Measurements from ENCODE around the gene ATG2B.

The ATG2B gene, protein sequence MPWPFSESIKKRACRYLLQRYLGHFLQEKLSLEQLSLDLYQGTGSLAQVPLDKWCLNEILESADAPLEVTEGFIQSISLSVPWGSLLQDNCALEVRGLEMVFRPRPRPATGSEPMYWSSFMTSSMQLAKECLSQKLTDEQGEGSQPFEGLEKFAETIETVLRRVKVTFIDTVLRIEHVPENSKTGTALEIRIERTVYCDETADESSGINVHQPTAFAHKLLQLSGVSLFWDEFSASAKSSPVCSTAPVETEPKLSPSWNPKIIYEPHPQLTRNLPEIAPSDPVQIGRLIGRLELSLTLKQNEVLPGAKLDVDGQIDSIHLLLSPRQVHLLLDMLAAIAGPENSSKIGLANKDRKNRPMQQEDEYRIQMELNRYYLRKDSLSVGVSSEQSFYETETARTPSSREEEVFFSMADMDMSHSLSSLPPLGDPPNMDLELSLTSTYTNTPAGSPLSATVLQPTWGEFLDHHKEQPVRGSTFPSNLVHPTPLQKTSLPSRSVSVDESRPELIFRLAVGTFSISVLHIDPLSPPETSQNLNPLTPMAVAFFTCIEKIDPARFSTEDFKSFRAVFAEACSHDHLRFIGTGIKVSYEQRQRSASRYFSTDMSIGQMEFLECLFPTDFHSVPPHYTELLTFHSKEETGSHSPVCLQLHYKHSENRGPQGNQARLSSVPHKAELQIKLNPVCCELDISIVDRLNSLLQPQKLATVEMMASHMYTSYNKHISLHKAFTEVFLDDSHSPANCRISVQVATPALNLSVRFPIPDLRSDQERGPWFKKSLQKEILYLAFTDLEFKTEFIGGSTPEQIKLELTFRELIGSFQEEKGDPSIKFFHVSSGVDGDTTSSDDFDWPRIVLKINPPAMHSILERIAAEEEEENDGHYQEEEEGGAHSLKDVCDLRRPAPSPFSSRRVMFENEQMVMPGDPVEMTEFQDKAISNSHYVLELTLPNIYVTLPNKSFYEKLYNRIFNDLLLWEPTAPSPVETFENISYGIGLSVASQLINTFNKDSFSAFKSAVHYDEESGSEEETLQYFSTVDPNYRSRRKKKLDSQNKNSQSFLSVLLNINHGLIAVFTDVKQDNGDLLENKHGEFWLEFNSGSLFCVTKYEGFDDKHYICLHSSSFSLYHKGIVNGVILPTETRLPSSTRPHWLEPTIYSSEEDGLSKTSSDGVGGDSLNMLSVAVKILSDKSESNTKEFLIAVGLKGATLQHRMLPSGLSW (N-terminal part only)

DNA sequence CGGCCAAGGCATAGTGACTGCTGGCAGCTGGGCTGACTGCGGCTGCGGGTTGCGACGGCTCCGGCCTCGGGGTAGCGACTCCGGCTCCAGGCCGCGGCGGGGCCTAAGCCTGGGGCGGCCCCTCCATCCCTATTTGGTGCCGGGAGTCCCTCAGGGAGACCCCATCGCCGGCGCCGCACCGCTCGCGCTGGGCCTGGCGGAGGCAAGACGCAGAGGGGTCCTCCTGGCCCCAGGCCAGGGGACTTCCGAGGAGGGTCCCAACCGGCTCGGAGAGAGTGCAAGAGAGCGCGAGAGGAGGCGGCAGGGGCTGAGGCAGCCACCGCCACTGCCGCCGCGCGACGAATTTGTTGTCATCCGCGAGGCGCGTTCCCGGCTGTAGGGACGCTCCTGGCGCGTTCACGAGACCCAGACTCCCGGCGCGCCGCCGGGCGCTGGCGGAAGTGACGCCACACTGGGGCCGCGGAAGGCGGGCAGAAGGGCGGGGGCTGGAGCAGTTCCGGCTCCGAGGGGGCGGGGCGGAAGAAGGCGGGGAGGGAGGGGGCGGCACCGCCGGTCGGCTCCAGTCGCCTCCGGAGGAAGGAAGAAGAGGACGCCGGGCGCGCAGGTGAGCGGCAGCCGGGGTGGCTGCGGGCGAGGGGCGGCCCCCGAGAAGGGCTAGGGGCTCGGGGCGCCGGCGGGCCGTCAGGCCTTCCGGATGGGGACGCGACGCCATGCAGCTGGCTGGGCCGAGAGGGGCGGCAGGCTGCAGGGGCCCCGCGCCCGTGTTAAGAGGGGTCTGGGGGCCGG is at the start of gene ATG2B, which contains the start of gene GSKIP:
Gene ATG2B, minus strand, starts transcription at position 377 of the 786 bp plus-strand sequence. Its CDS starts 365 bp downstream, at position 12.
Gene GSKIP, plus strand, starts transcription at position 562 of the 786 bp plus-strand sequence. CDS start 18,722 bp downstream, outside the sequence.
- peak; percentile 46 to 96 (median 91) for DNase-seq

GRCh38 chr14:96410119-96410518 is 47.0 kb upstream of the ATG2B start:
- DNase-seq, result no peak

GRCh38 chr14:96409701-96410100 is 46.6 kb upstream of the ATG2B start:
- no peak for DNase-seq

DNA sequence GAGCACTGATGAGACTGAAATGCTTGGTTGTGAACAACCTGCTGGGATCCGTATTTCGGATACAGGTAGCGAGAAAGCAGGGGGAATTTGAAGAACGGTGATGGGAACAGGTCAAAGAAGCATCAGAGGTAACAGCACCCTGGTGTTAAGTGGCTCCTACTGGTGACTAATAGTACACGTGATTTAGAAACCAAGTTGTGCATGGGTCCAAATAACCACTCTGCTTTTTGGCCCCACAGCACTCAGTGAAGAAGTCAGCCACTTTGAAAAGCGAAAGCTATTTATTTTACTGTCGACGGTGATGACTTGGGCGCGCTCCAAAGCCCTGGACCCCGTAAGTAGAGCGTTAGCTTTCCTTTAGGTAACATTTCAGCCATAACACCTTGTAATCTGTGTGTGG is 45.5 kb upstream of the ATG2B start:
- DNase-seq, result no peak

- DNase-seq, result no peak
Measured at GRCh38 chr14:96407935-96408570, 44.9 kb upstream of the ATG2B start.

DNA sequence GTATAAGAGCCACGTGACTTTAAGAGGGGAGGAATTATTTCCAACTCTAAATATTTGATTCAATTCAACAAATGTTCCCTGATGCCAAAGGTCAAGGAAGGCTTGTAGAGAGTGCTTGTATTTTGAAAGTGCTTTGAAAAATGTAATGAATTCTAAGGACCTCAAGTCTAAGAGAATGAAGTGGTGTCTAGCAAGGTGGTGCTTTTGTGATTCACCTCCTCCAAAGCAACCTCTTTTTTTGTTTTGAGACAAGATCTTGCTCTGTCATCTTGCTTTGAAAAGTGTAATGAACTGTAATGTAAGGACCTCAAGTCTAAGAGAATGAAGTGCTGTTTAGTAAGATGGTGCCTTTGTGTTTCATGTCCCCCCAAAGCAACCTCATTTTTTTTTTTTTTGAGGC is 42.5 kb upstream of the ATG2B start:
- no peak for DNase-seq

GRCh38 chr14:96403409-96403808 is 40.3 kb upstream of the ATG2B start:
- no peak for DNase-seq

GRCh38 chr14:96400495-96400894 is 37.4 kb upstream of the ATG2B start:
- peak in 29 of 58 donors; percentile 4 to 79 (median 34) for DNase-seq

DNA sequence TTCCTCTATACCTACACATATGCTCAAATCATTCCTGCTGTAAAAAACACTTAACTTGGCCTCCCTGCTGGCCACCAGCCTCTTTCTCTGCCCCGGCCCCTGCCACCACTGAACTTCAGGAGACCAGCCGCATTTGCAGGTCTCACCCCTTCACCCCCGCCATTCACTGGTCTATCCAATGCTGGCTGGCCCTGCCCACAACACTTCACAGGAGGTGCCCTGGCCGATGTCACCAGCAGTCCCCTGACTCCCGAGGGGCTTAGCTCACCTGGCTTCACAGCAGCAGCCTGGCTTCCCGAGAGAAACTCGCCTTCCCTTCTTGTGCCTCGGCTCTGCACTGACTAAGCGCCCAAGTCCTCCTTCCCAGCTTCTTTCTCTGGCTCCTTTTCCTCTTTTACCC is 36.3 kb upstream of the ATG2B start:
- no peak for DNase-seq

DNA sequence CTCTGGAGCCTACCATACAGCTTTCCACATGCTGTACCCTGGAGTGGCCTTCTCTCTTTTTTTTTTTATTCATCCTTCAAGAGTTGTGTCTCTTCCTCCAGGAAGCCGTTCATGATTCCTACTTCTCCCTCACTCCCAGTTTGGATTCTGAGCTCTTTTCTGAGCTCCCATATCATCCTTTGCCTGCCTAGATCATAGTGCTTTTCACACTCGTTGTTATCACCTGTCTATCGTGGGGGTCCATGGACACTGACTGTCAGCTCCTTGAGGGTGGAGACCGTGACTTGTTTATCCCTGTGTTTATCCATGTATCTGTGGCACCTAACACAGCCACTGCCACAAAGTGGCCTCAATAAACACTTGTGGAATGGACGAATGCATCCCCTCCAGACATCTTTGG is 35.8 kb upstream of the ATG2B start:
- DNase-seq, result no peak

GRCh38 chr14:96398432-96398831 is 35.3 kb upstream of the ATG2B start:
- DNase-seq, result no peak

- no peak for DNase-seq
Measured at GRCh38 chr14:96394047-96394815, 31.1 kb upstream of the ATG2B start.

GRCh38 chr14:96393071-96393691 is 30.0 kb upstream of the ATG2B start:
- no peak for DNase-seq

GRCh38 chr14:96391293-96392118 is 28.4 kb upstream of the ATG2B start:
- DNase-seq, result peak; percentile 48 to 99 (median 93)

DNA sequence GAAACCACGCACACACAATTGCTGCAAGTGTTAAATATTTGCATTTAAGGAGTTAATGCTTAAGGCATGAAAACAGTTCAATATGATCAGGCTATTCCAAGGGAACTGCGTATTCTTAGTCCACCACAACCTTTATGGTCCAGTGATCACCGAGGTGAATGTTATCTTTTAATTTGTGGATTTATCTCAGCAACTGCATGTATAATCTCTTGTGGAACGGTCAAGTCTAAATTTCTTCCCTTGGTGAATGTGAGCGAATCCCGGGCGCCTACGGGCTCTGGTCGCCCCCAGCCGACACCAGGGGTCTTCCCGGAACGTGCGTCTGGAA is 27.8 kb upstream of the ATG2B start:
- DNase-seq, result no peak

DNA sequence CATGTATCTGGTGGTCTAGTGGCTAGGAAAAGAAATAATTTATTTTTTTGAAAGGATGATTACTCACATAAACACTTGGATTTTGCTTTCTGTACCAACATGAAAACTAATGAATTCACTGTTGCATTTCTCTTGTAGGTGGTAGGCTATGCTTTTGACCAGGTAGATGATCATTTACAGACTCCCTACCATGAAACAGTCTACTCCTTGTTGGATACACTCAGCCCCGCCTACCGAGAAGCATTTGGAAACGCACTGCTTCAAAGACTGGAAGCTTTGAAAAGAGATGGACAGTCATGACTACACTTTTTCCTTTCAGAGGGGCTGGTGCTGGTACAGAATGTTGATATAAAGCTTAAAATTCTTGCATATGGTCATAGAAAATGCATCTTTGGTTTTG is 22.2 kb upstream of the ATG2B start:
- DNase-seq, result no peak

DNA sequence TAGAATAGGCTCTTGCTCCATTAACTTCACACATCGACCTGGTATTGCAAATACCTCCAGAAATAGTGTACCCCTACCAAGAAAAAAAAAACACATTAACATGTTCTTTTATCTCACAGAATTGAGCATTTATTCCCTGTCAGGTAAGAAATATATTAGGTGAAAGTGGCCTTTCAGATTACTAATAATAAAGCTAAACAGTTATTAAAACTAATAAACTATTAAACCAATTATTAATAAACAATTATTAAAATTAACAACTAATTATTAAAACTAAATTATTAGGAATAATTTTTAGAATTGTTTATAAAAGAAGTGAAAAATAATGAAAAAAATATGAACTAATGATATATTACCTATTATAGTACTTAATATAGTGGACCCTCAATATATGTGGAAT is 21.6 kb upstream of the ATG2B start:
- no peak for DNase-seq

DNA sequence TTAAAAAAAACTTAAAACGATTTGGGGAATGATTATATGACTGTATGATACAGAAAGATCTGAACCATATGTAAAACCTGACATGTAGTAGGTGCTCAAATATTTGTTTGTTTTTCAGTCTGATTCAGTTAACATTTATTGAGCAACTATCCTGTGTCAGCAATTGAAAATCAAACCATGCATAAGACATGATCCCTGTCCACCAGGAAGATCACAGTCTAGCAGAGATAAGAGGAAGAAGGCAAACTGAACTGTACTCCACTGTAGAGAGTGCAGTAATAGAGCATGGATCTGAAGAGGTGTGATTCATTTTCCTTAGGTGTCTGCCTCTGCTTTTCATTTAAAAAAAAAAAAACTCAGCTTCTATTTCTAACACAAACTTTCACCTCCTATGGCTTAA is 20.9 kb upstream of the ATG2B start:
- no peak for DNase-seq

Measured in anterior cingulate cortex (tissue), 58 donors.